ENCODE results near the gene PPP2R2C.

GRCh38 chr4:6352031-6352692, 120.3 kb downstream of the PPP2R2C start:
- TF ChIP-seq CTCF (conservative IDR thresholded peaks at IDR 0.05 in 1 of 2, IDR thresholded peaks at IDR 0.05 in 1 of 2; ENCODE audit: extremely low read depth in 1 of 2, insufficient read depth in 1 of 2, low read depth in 1 of 2, low read length in 2 of 2): no peak
- TF ChIP-seq EZH2 (IDR thresholded peaks at IDR 0.05; ENCODE audit: borderline replicate concordance, low read length): no peak

Measured in mammary epithelial cell (primary cell).